HUES6 (cell line): ENCODE data around the gene DCST1.
A peak's percentile ranks its signal among the peaks of the same experiment; 100 is the strongest.
"Not testable (repeated sequence)": the region's sequence is repeated elsewhere in the genome, so short reads cannot be mapped to it uniquely, and the experiment has no call there.

Experiments
- H3K27ac ChIP-seq: 2 replicates; pipeline ENCODE4 v1.7.0; 2013; ENCODE audit warnings: low read depth, mild to moderate bottlenecking, low read length, inconsistent platforms
- H3K27me3 ChIP-seq: 2 replicates; pipeline ENCODE4 v1.6.1; 2013; ENCODE audit warnings: low read length; ENCODE audit not compliant: control insufficient read depth, insufficient read depth
- H3K36me3 ChIP-seq: 2 replicates; pipeline ENCODE4 v1.6.1; 2013; ENCODE audit warnings: low read length; ENCODE audit not compliant: control insufficient read depth, insufficient read depth
- H3K4me1 ChIP-seq: 2 replicates; pipeline ENCODE4 v1.6.1; 2013; ENCODE audit warnings: low read length; ENCODE audit not compliant: control insufficient read depth, insufficient read depth
- H3K4me3 ChIP-seq: 2 replicates; pipeline ENCODE4 v1.5.1; 2013; ENCODE audit warnings: low read depth, low read length
- H3K9ac ChIP-seq: one replicate; pipeline ENCODE4 v1.6.1; 2013; ENCODE audit warnings: mild to moderate bottlenecking, low read length
- H3K9me3 ChIP-seq: 2 replicates; pipeline ENCODE4 v1.6.1; 2013; ENCODE audit warnings: low read depth, low read length; ENCODE audit not compliant: control insufficient read depth, insufficient read depth

DCST1 gene

GRCh38 chr1:154994591-154994990, 39.0 kb upstream of the DCST1 start:
- no peaks in the 10 kb centered on the region for H3K9me3 ChIP-seq
- H3K4me1 ChIP-seq: peaks cover 14% of the 10 kb centered on the region; the same call in 1 of the 2 replicates
- no peak overlapping the region for H3K9ac ChIP-seq
- no peak overlapping the region for H3K27ac ChIP-seq
- no peak overlapping the region for H3K4me3 ChIP-seq
- H3K36me3 ChIP-seq: peaks cover 24% of the 10 kb centered on the region
- no peaks in the 10 kb centered on the region for H3K27me3 ChIP-seq

DNA sequence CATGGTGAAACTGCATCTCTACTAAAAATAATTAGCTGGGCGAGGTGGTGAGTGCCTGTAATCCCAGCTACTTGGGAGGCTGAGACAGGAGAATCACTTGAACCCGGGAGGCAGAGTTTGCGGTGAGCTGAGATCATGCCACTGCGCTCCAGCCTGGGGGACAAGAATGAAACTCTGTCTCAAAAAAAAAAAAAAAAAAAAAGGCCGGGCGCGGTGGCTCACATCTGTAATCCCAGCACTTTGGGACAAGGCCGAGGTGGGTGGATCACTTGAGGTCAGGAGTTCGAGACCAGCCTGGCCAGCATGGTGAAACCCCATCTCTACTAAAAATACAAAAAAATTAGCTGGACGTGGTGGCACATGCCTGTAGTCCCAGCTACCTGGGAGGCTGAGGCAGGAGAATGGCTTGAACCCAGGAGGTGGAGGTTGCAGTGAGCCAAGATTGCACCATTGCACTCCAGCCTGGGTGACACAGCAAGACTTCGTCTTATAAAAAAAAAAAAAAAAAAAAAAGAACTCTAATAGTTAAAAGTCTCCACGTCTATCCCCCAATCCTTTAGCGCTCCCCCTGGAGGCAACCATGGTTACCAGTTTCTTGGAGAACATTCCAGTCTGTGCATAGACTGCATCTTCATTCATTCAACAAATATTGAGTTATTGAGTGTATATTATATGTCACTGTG, 38.2 kb upstream of the DCST1 start:
- not testable (repeated sequence) for H3K9ac ChIP-seq, H3K9me3 ChIP-seq, H3K4me3 ChIP-seq, H3K27ac ChIP-seq, H3K27me3 ChIP-seq
- Histone ChIP-seq H3K36me3 (peaks cover 15% of the 10 kb centered on the region), H3K4me1 (peaks cover 17% of the 10 kb centered on the region; the same call in 1 of the 2 replicates)

DNA sequence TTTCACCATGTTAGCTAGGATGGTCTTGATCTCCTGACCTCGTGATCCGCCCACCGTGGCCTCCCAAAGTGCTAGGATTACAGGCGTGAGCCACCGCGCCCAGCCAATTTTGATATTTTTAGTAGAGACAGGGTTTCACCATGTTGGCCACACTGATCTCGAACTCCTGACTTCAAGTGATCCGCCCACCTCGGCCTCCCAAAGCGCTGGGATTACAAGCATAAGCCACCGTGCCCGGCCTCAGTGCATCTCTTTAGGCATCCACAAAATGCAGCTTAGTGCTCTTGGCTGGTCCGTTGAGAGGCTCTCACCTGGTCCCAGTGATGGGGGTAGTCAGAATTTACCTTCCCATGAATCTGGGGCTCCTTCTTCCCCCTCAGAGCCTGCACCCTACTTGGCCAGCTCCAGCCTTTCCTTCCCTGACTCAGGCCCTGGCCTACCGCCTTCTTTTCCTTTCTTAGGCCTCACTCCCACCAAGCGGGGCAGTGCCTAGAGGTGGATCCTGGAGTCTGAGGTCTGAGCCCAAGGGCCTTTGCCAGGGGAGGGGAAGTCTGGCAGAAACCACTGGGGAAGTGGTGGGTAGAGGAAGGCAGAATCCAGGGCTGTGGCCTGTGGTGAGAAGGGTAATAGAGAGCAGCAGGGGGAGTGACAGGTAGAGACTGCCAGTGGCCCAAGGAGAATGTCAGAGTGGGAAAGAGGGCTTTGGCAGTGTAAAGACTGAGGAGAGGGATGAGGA, 36.5 kb upstream of the DCST1 start:
- no peak overlapping the region for H3K27ac ChIP-seq

GRCh38 chr1:154998201-154998780, 35.3 kb upstream of the DCST1 start:
- Histone ChIP-seq H3K36me3 (0 out of 2 replicates have a peak, but pooled peaks cover 2% of the 10 kb centered on the region), H3K9ac (no peak overlapping the region), H3K4me1 (peaks cover 13% of the 10 kb centered on the region; the same call in 1 of the 2 replicates), H3K27ac (no peak overlapping the region), H3K4me3 (no peak overlapping the region), H3K27me3 (no peaks in the 10 kb centered on the region), H3K9me3 (no peaks in the 10 kb centered on the region)

More for the DNA sequence above, 36.5 kb upstream of the DCST1 start:
- Histone ChIP-seq H3K9ac (no peak overlapping the region), H3K4me1 (peaks cover 17% of the 10 kb centered on the region; the same call in 1 of the 2 replicates), H3K9me3 (no peaks in the 10 kb centered on the region), H3K27me3 (no peaks in the 10 kb centered on the region), H3K36me3 (peaks cover 9% of the 10 kb centered on the region), H3K4me3 (no peak overlapping the region)

GRCh38 chr1:154998818-154999570, 34.6 kb upstream of the DCST1 start:
- no peaks in the 10 kb centered on the region for H3K36me3 ChIP-seq
- H3K27me3 ChIP-seq: no peaks in the 10 kb centered on the region
- no peak overlapping the region for H3K27ac ChIP-seq
- H3K9me3 ChIP-seq: no peaks in the 10 kb centered on the region
- no peak overlapping the region for H3K9ac ChIP-seq
- H3K4me1 ChIP-seq: peaks cover 7% of the 10 kb centered on the region; the same call in 1 of the 2 replicates
- H3K4me3 ChIP-seq: peak overlapping the region; percentile 44

DNA sequence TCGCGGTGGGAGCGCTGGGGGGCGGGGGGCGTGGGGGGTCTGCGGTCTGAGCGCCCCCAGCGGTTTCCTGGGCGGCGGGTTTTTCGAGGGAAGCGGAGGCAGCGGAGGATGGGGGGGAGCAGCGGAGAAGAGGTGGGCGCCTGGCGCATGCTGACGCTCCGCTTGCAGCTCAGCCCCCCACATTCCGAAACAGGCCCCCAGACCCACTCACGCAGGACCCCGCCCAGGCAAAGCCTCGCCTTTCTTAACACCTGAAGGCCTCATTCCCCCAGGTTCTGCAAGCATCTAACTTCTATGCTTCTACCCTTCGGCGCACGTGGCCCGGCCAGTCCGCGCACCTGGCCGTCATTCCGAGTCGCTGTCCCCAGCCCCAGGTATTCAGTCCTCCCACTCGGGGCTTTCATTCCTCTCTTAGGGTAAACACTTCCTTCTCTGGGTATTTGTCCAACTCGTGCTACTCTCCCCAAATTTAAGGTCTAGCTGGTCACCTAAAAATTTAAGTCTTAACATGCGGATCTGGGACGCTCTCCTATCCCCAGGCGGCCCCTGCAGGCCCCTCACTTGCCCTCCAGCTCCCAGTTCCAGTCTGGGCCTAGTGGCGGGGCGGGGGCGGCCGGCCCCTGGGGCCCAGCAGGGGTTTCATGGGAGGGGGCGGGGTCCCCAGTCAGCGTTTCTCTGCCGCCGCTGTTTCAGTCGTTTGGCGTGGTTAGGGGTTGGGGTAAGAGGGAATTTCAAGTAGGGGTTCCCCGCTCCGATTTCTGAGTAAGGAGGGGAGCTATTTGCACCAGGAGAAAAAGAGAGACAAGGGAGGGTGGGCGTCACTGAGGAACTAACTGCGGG, 33.8 kb upstream of the DCST1 start:
- Histone ChIP-seq H3K9ac (peak overlapping the region; percentile 55), H3K4me3 (peak overlapping the region; percentile 68), H3K27ac (peak overlapping the region; percentile 1; the same call in 1 of the 2 replicates), H3K9me3 (no peaks in the 10 kb centered on the region), H3K4me1 (peaks cover 15% of the 10 kb centered on the region), H3K36me3 (no peaks in the 10 kb centered on the region), H3K27me3 (no peaks in the 10 kb centered on the region)

DNA sequence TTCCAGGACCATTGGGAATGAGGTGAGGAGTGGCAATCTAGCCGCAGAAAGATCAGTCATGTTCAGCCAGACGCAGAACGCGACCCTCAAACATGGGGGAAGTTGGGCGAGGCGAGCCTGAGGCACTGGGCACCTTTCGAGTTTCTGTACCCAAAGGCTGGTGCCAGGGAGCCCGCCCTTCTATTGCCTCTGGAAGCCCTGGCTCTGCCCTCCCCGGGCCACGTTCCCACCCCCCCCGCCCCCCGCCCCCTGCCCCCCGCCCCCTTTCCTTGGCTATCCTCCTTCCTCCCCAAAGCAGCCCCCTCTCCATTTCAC, 33.3 kb upstream of the DCST1 start:
- H3K27me3 ChIP-seq: no peaks in the 10 kb centered on the region
- peak overlapping the region; percentile 1; the same call in 1 of the 2 replicates for H3K27ac ChIP-seq
- peak overlapping the region; percentile 55 for H3K9ac ChIP-seq
- H3K4me1 ChIP-seq: peaks cover 18% of the 10 kb centered on the region
- H3K4me3 ChIP-seq: peak overlapping the region; percentile 68
- no peaks in the 10 kb centered on the region for H3K9me3 ChIP-seq
- no peaks in the 10 kb centered on the region for H3K36me3 ChIP-seq

GRCh38 chr1:155000726-155001424, 32.7 kb upstream of the DCST1 start:
- no peaks in the 10 kb centered on the region for H3K9me3 ChIP-seq
- peak overlapping the region; percentile 71 for H3K9ac ChIP-seq
- H3K27ac ChIP-seq: peak overlapping the region; percentile 90; the same call in 1 of the 2 replicates
- peak overlapping the region; percentile 68 for H3K4me3 ChIP-seq
- H3K4me1 ChIP-seq: peaks cover 23% of the 10 kb centered on the region
- no peaks in the 10 kb centered on the region for H3K27me3 ChIP-seq
- H3K36me3 ChIP-seq: no peaks in the 10 kb centered on the region

GRCh38 chr1:155001425-155001674, 32.3 kb upstream of the DCST1 start:
- peak overlapping the region; percentile 71 for H3K9ac ChIP-seq
- no peaks in the 10 kb centered on the region for H3K36me3 ChIP-seq
- H3K27me3 ChIP-seq: no peaks in the 10 kb centered on the region
- peak overlapping the region; percentile 90; the same call in 1 of the 2 replicates for H3K27ac ChIP-seq
- peaks cover 23% of the 10 kb centered on the region for H3K4me1 ChIP-seq
- peak overlapping the region; percentile 68 for H3K4me3 ChIP-seq
- no peaks in the 10 kb centered on the region for H3K9me3 ChIP-seq
